Osteoblast (primary cell): ENCODE measurements around the gene NCEH1. TPM values are rescaled to one million over a fixed set of nuclear protein-coding genes. Genes with fewer than 3 reads are reported as not detected.

ENCODE experiments used
- DNase-seq: peaks from one replicate; pipeline ENCODE4 v3.0.0; 2011; ENCODE audit warnings: low spot score, mixed read lengths; ENCODE audit not compliant: insufficient read length; ENCODE audit errors: missing footprints
- H2AFZ ChIP-seq: 2 replicates; pipeline ENCODE4 v1.6.0; 2011; ENCODE audit warnings: mild to moderate bottlenecking, low read length
- H3K27ac ChIP-seq: 2 replicates; pipeline ENCODE4 v1.5.1; 2011; ENCODE audit warnings: mild to moderate bottlenecking, low read depth, low read length, moderate library complexity
- H3K27me3 ChIP-seq: 2 replicates; pipeline ENCODE4 v1.6.0; 2012; ENCODE audit warnings: mild to moderate bottlenecking, control low read depth, inconsistent platforms, low read length, moderate library complexity; ENCODE audit not compliant: insufficient read depth
- H3K36me3 ChIP-seq: 2 replicates; pipeline ENCODE4 v1.5.1; 2011; ENCODE audit warnings: mild to moderate bottlenecking, low read length, control low read depth, moderate library complexity; ENCODE audit not compliant: insufficient read depth
- H3K4me1 ChIP-seq: 2 replicates; pipeline ENCODE4 v1.5.1; 2011; ENCODE audit warnings: mild to moderate bottlenecking, low read length, control low read depth, moderate library complexity; ENCODE audit not compliant: insufficient read depth
- H3K4me2 ChIP-seq: 2 replicates; pipeline ENCODE4 v1.6.0; 2011; ENCODE audit warnings: mild to moderate bottlenecking, low read length; ENCODE audit not compliant: insufficient read depth
- H3K4me3 ChIP-seq: fragments of 200-600 bp; sonication (generic); 3 replicates; pipeline ENCODE4 v1.5.1; 2012; ENCODE audit warnings: mild to moderate bottlenecking, low read length, inconsistent platforms; ENCODE audit not compliant: insufficient read depth
- H3K79me2 ChIP-seq: 2 replicates; pipeline ENCODE4 v1.6.0; 2012; ENCODE audit warnings: mild to moderate bottlenecking, low read length, control low read depth, inconsistent platforms; ENCODE audit not compliant: insufficient read depth
- H3K9me3 ChIP-seq: 2 replicates; pipeline ENCODE4 v1.5.1; 2011; ENCODE audit warnings: low read depth, low read length, control low read depth
- H4K20me1 ChIP-seq: 2 replicates; pipeline ENCODE4 v1.6.0; 2012; ENCODE audit warnings: mild to moderate bottlenecking, low read length, control low read depth; ENCODE audit not compliant: insufficient read depth
- CTCF ChIP-seq: IDR thresholded peaks from 2 replicates; pipeline ENCODE4 v1.5.1; 2011; ENCODE audit warnings: mild to moderate bottlenecking, low read depth, low read length, moderate library complexity; ENCODE audit errors: extremely low read depth
- total RNA-seq: library from RNA; depleted of rRNA; stranded (reverse); fragments of >200 nt; gene quantifications from 2 replicates; pipeline ENCODE4 v1.2.3, GENCODE V29; 2012

The NCEH1 gene
- total RNA-seq, 1 donor: 10.9 TPM

GRCh38 chr3:172679599-172679998, 31.3 kb downstream of the NCEH1 start:
- Histone ChIP-seq H3K79me2 (peaks cover 89% of the 10 kb centered on the region), H3K27ac (no peak overlapping the region), H3K36me3 (peaks cover 8% of the 10 kb centered on the region), H4K20me1 (no peaks in the 10 kb centered on the region), H3K4me3 (no peak overlapping the region), H3K27me3 (no peaks in the 10 kb centered on the region), H2AFZ (no peak overlapping the region), H3K9me3 (no peaks in the 10 kb centered on the region), H3K4me2 (no peak overlapping the region), H3K4me1 (peaks cover 34% of the 10 kb centered on the region)
- TF ChIP-seq CTCF: no peak
- DNase-seq: no peak

GRCh38 chr3:172678068-172678467, 32.8 kb downstream of the NCEH1 start:
- peak; percentile 3 for DNase-seq
- Histone ChIP-seq H3K9me3 (no peaks in the 10 kb centered on the region), H3K79me2 (peaks cover 91% of the 10 kb centered on the region), H3K4me3 (no peak overlapping the region), H2AFZ (peak overlapping the region; percentile 63), H3K4me2 (peak overlapping the region; percentile 28), H3K36me3 (peaks cover 8% of the 10 kb centered on the region), H3K4me1 (peaks cover 43% of the 10 kb centered on the region), H3K27me3 (no peaks in the 10 kb centered on the region), H4K20me1 (peaks cover under 1% of the 10 kb centered on the region), H3K27ac (peak overlapping the region; percentile 68)
- no peak for TF ChIP-seq CTCF

GRCh38 chr3:172676196-172676922, 34.5 kb downstream of the NCEH1 start:
- H2AFZ ChIP-seq: no peak overlapping the region
- H3K36me3 ChIP-seq: no peaks in the 10 kb centered on the region

More at GRCh38 chr3:172676196-172676922, 34.5 kb downstream of the NCEH1 start:
- Histone ChIP-seq H3K27me3 (no peaks in the 10 kb centered on the region), H3K9me3 (no peaks in the 10 kb centered on the region), H3K4me1 (peaks cover 43% of the 10 kb centered on the region), H3K79me2 (peaks cover 92% of the 10 kb centered on the region), H4K20me1 (peaks cover 5% of the 10 kb centered on the region), H3K4me3 (no peak overlapping the region), H3K4me2 (peak overlapping the region; percentile 40), H3K27ac (peak overlapping the region; percentile 73)
- no peak for TF ChIP-seq CTCF
- peak; percentile 8 for DNase-seq
